Urinary bladder (tissue), 4 donors: ENCODE data around the gene ADGRG1. TPM values are rescaled to one million over a fixed set of nuclear protein-coding genes. Genes with fewer than 3 reads are reported as not detected.

Experiments
- DNase-seq: peaks from one replicate; pipeline ENCODE4 v3.0.0-alpha.2; 2015; ENCODE audit errors: extremely low spot score
- H3K27ac ChIP-seq: one replicate; pipeline ENCODE4 v1.5.1; 2013; ENCODE audit warnings: low read depth, mild to moderate bottlenecking, moderate library complexity
- H3K36me3 ChIP-seq: one replicate; pipeline ENCODE4 v1.6.1; 2013; ENCODE audit warnings: mild to moderate bottlenecking, moderate library complexity; ENCODE audit not compliant: insufficient read depth
- H3K4me1 ChIP-seq: one replicate; pipeline ENCODE4 v1.6.1; 2013; ENCODE audit warnings: mild to moderate bottlenecking, moderate library complexity; ENCODE audit not compliant: insufficient read depth
- H3K4me3 ChIP-seq: one replicate; pipeline ENCODE4 v1.5.1; 2013; ENCODE audit warnings: low read depth, low read length
- WGBS: extraction: QIAGEN DNeasy Blood & Tissue Kit; methylation state at CpG from one replicate; pipeline ENCODE4 v1.1.7; 2013; 5-methylcytosine and 5-hydroxymethylcytosine counted together
- polyA plus RNA-seq: library from polyadenylated mRNA; stranded (reverse); fragments of 200-250 nt; gene quantifications from one replicate; pipeline ENCODE4 v1.2.3, GENCODE V29; 2013
- total RNA-seq: library from RNA; depleted of rRNA; stranded (reverse); fragments of >200 nt; gene quantifications from one replicate; pipeline ENCODE4 v1.2.3, GENCODE V29; 2014
- donor health status: healthy with polysubstance abuse.
- donor health status: healthy.

The ADGRG1 gene
- total and polyA plus RNA-seq, 2 donors = 11.5 to 36.1 TPM

DNA sequence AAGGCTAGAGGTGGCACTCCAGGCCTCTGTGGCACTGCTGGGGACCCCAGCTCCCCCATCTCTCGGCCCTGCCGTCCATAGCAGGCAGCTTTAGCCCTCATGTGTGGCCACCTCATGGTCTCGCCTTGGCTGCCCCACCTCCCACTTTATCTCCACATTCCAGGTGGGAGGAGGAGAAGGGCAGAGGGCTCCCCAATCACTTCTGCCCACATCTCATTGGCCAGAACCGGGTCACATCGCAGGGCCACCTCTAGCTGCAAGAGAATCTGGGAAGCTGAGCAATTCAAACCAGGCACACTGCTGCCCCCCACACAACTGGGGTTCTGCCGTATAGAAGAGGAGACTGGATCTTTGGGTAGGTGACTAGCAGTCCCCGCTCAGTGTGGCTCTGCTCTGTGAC lies 67.8 kb downstream of the ADGRG1 start:
- H3K27ac ChIP-seq = no peak overlapping the region
- no peaks in the 10 kb centered on the region for H3K4me1 ChIP-seq
- H3K36me3 ChIP-seq = no peaks in the 10 kb centered on the region
- WGBS = 89% methylated on average over 7 of the region's 7 CpGs
- no peak overlapping the region for H3K4me3 ChIP-seq
- no peak for DNase-seq

DNA sequence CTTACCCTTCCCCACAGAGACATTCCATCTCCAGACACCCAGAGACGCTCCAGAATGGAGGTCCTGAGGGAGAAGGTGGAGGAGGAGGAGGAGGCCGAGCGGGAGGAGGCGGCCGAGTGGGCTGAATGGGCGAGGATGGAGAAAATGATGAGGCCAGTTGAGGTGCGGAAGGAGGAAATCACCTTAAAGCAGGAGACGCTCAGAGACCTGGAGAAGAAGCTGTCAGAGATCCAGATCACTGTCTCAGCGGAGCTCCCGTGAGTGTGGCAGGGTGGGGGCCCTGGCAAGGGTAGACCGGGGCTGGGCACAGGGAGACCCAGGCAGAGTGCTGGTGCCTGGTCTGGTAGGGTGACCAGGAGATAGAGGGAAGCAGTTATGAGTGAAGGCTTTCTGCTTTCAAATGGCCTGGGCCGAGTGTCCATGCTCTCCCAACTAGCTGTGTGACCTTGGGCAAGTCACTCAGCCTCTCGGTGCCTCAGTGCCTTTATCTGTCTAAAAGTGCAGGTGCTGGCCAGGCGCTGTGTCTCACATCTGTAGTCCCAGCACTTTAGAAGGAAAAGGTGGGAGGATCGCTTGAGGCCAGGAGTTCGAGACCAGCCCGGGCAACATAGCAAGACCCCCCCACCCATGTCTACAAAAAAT lies 69.6 kb downstream of the ADGRG1 start:
- Histone ChIP-seq H3K36me3 (no peaks in the 10 kb centered on the region), H3K4me1 (no peaks in the 10 kb centered on the region), H3K4me3 (no peak overlapping the region), H3K27ac (no peak overlapping the region)
- 94% methylated on average over 17 of the region's 17 CpGs for WGBS
- no peak for DNase-seq

- no peak overlapping the region for H3K27ac ChIP-seq
- 86% methylated on average over 16 of the region's 16 CpGs for WGBS
- no peak for DNase-seq
Observed at GRCh38 chr16:57698812-57699405, 70.5 kb downstream of the ADGRG1 start.

GRCh38 chr16:57699481-57699880 lies 71.1 kb downstream of the ADGRG1 start:
- no peaks in the 10 kb centered on the region for H3K4me1 ChIP-seq
- WGBS = 86% methylated on average over 3 of the region's 3 CpGs
- H3K27ac ChIP-seq = no peak overlapping the region
- H3K4me3 ChIP-seq = no peak overlapping the region
- DNase-seq = no peak
- no peaks in the 10 kb centered on the region for H3K36me3 ChIP-seq

More at GRCh38 chr16:57698812-57699405, 70.5 kb downstream of the ADGRG1 start:
- Histone ChIP-seq H3K4me1 (no peaks in the 10 kb centered on the region), H3K4me3 (no peak overlapping the region), H3K36me3 (no peaks in the 10 kb centered on the region)

DNA sequence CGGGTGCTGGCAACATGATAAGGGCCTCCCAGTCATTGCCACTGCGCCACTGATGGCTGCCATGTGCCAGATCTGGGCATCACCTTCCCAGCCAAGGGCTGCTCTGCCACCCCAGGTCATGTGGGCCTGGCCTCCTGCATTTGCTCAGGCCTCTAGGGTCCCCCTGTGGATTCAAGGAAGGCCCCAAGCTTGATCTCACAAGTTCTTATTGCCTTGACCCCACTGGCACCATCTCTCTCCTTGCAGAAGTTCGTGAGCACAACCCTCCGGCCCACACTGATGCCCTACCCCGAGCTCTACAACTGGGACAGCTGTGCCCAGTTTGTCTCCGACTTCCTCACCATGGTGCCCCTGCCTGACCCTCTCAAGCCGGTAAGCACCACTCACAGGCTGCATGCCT lies 71.5 kb downstream of the ADGRG1 start:
- no peak for DNase-seq

DNA sequence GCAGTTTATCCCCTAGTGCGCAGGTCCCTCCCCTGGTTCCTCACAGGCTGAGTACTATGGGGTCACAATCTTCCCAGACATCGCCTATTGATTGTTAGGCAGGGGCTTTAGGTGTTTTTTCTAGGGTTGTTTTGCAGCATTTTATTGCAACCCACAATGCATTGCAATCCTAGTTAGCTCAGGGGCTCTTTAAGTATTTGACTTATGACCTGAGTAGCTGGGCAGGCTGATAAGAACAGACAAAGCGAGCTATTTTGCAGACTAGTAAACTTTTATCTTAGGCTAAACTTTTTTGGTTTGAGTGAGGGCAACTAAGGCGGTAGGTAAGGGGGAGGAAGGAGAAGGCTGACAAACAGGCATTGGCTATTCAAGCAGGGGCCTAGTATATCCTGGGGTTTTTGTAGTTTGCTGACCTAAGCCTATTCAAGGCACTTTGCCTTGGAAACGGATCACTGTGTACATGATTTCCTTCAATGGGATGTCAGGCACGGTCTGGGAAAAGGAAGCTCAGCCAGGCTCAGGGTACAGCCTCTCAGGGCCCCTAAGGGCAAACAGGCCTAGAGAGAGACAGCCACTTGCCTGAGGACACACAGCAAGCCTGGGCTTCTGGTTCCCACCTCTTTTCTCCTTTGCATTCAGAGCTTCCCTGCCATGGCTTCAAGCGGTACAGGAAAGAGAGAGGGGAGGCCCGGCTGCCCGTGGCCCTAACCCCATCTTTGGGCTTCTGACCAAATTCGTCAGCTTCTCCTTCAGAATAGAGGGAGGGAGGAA lies 72.5 kb downstream of the ADGRG1 start:
- no peak for DNase-seq
- Histone ChIP-seq H3K27ac (no peak overlapping the region), H3K36me3 (no peaks in the 10 kb centered on the region), H3K4me3 (no peak overlapping the region), H3K4me1 (no peaks in the 10 kb centered on the region)
- WGBS = 70% methylated on average over 10 of the region's 10 CpGs

More for the DNA sequence above, 71.5 kb downstream of the ADGRG1 start:
- H3K4me3 ChIP-seq = no peak overlapping the region
- no peak overlapping the region for H3K27ac ChIP-seq
- 94% methylated on average over 7 of the region's 7 CpGs for WGBS
- no peaks in the 10 kb centered on the region for H3K36me3 ChIP-seq
- no peaks in the 10 kb centered on the region for H3K4me1 ChIP-seq

- DNase-seq = no peak
- H3K4me1 ChIP-seq = no peaks in the 10 kb centered on the region
- no peak overlapping the region for H3K27ac ChIP-seq
Observed at GRCh38 chr16:57701759-57702371, 73.4 kb downstream of the ADGRG1 start.

GRCh38 chr16:57703416-57704010 lies 75.1 kb downstream of the ADGRG1 start:
- WGBS = 90% methylated on average over 11 of the region's 11 CpGs
- Histone ChIP-seq H3K4me1 (no peaks in the 10 kb centered on the region), H3K27ac (no peak overlapping the region), H3K36me3 (no peaks in the 10 kb centered on the region), H3K4me3 (no peak overlapping the region)
- DNase-seq = no peak

More at GRCh38 chr16:57701759-57702371, 73.4 kb downstream of the ADGRG1 start:
- no peaks in the 10 kb centered on the region for H3K36me3 ChIP-seq
- WGBS = 54% methylated on average over 23 of the region's 23 CpGs
- H3K4me3 ChIP-seq = no peak overlapping the region

- H3K4me3 ChIP-seq = no peak overlapping the region
- no peak for DNase-seq
- 71% methylated on average over 11 of the region's 11 CpGs for WGBS
- no peaks in the 10 kb centered on the region for H3K36me3 ChIP-seq
- no peaks in the 10 kb centered on the region for H3K4me1 ChIP-seq
- no peak overlapping the region for H3K27ac ChIP-seq
Observed at GRCh38 chr16:57704011-57704904, 75.8 kb downstream of the ADGRG1 start.

DNA sequence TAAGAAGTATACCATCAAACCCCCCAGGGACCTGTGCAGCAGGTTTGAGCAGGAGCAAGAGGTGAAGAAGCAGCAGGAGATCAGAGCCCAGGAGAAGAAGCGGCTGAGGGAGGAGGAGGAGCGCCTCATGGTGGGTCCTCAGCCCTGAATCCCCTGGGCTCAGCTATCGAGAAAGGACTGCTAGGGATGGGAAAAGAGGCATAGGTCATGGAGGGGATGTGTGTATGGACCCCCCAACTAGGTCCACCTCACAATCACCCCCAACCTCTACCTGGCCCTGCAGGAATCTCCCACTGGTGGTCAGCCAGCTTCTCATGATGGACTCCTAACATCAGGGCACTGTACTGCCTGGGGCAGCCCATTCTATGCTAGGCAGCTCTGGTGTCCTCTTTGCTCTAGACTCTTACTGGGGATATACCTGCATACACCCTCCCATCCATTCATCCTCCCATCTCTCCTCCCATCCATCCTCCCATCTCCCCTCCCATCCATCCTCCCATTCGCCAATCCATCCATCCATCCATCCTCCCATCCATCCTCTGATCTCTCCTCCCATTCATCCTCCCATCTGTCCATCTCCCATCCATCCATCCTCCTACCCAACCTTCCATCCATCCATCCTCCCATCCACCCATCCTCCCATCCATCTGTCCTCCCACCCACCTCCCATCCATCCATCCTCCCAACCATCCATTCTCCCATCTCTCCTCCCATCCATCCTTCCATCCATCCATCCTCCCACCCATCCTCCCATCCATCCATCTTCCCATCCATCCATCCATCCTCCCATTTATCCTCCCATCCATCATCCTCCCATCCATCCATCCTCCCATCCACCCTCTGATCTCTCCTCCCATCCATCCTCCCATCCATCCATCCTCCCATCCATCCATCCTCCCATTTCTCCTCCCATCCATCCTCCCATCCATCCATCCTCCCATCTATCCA lies 76.7 kb downstream of the ADGRG1 start:
- H3K27ac ChIP-seq = no peak overlapping the region
- DNase-seq = no peak
- no peak overlapping the region for H3K4me3 ChIP-seq
- no peaks in the 10 kb centered on the region for H3K4me1 ChIP-seq
- 94% methylated on average over 4 of the region's 4 CpGs for WGBS
- H3K36me3 ChIP-seq = no peaks in the 10 kb centered on the region

DNA sequence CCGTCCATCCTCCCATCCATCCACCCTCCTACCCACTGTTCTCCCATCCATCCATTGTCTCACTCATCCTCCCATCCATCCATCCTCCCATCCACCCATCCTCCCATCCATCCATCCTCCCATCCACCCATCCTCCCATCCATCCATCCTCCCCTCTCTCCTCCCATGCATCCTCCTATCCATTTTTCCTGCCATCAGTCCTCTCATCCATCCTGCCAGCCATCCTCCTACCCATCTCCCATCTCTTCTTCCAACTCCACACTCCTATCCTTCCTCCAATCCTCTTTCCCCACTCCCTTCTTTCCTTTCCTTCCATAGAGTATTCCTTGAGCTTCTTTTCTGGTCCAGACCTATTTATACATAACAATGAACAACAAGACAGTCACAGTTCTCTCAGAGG lies 78.3 kb downstream of the ADGRG1 start:
- no peak for DNase-seq
- H3K27ac ChIP-seq = no peak overlapping the region
- 92% methylated on average over 1 of the region's 1 CpG for WGBS
- H3K4me3 ChIP-seq = no peak overlapping the region
- H3K36me3 ChIP-seq = no peaks in the 10 kb centered on the region
- no peaks in the 10 kb centered on the region for H3K4me1 ChIP-seq

DNA sequence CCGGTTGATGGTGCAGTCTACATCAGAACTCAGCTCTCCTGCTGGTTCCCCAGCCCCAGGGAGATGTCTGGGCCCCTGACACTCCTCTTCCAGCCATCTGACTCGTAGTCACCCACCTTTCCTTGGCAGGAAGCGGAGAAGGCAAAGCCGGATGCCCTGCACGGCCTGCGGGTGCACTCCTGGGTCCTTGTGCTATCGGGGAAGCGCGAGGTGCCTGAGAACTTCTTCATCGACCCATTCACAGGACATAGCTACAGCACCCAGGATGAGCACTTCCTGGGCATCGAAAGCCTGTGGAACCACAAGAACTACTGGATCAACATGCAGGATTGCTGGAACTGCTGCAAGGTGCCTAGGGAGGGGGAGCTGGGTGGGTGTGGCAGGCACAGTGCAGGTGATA lies 78.9 kb downstream of the ADGRG1 start:
- no peak for DNase-seq
- no peak overlapping the region for H3K4me3 ChIP-seq
- no peaks in the 10 kb centered on the region for H3K4me1 ChIP-seq
- 89% methylated on average over 11 of the region's 11 CpGs for WGBS
- no peaks in the 10 kb centered on the region for H3K36me3 ChIP-seq
- H3K27ac ChIP-seq = no peak overlapping the region
